Measurements from ENCODE around the gene PYGB.

The PYGB gene

GRCh38 chr20:25247956-25248785, at the start of gene PYGB:
Gene PYGB, plus strand, starts transcription at chr20:25248085. Its CDS starts 94 bp downstream, at chr20:25248179.
- DNase-seq = peak; percentile 69 to 77

GRCh38 chr20:25198663-25199383, 49.1 kb upstream of the PYGB start:
- no peak for DNase-seq

- DNase-seq = no peak
Measured at GRCh38 chr20:25199473-25200260, 48.2 kb upstream of the PYGB start.

- no peak for DNase-seq
Measured at GRCh38 chr20:25203089-25203488, 44.8 kb upstream of the PYGB start.

GRCh38 chr20:25203871-25204320, 44.0 kb upstream of the PYGB start:
- no peak for DNase-seq

- no peak for DNase-seq
Measured at GRCh38 chr20:25204550-25205276, 43.2 kb upstream of the PYGB start.

GRCh38 chr20:25205277-25206062, 42.4 kb upstream of the PYGB start:
- DNase-seq = no peak

GRCh38 chr20:25206063-25206403, 41.9 kb upstream of the PYGB start:
- no peak for DNase-seq

- no peak for DNase-seq
Measured at GRCh38 chr20:25206548-25206947, 41.3 kb upstream of the PYGB start.

GRCh38 chr20:25207149-25207959, 40.5 kb upstream of the PYGB start:
- DNase-seq = no peak

- no peak for DNase-seq
Measured at GRCh38 chr20:25207960-25208534, 39.8 kb upstream of the PYGB start.

- DNase-seq = no peak
Measured at GRCh38 chr20:25209400-25209799, 38.5 kb upstream of the PYGB start.

- no peak for DNase-seq
Measured at GRCh38 chr20:25209911-25210310, 38.0 kb upstream of the PYGB start.

- DNase-seq = no peak
Measured at GRCh38 chr20:25211273-25211672, 36.6 kb upstream of the PYGB start.

GRCh38 chr20:25212242-25212641, 35.6 kb upstream of the PYGB start:
- DNase-seq = no peak

- no peak for DNase-seq
Measured at GRCh38 chr20:25213566-25214425, 34.1 kb upstream of the PYGB start.

GRCh38 chr20:25214426-25214790, 33.5 kb upstream of the PYGB start:
- DNase-seq = no peak

GRCh38 chr20:25214819-25215218, 33.1 kb upstream of the PYGB start:
- no peak for DNase-seq

- DNase-seq = no peak
Measured at GRCh38 chr20:25215521-25215920, 32.4 kb upstream of the PYGB start.
